HepG2 (cell line): ENCODE results near the gene MYO7B. TPM values are rescaled to one million over a fixed set of nuclear protein-coding genes. Genes with fewer than 3 reads are reported as not detected.
A peak's percentile ranks its signal among the peaks of the same experiment; 100 is the strongest.

Experiments used
- BCL6 ChIP-seq: IDR thresholded peaks from 2 replicates; pipeline ENCODE4 v1.6.1; 2016; ENCODE audit warnings: missing genetic modification reagents, missing compliant biosample characterization
- ELF1 ChIP-seq: sonication (generic); formaldehyde crosslinking; IDR thresholded peaks from 2 replicates; pipeline ENCODE4 v1.4.0; 2020; ENCODE audit warnings: missing genetic modification reagents
- KDM3A ChIP-seq: IDR thresholded peaks from 2 replicates; pipeline ENCODE4 v1.6.1; 2018; ENCODE audit warnings: low read depth, missing compliant biosample characterization
- KLF13 ChIP-seq: sonication (generic); formaldehyde crosslinking; IDR thresholded peaks from 2 replicates; pipeline ENCODE4 v1.4.0; 2020; ENCODE audit warnings: mild to moderate bottlenecking, missing genetic modification reagents
- PCBP1 ChIP-seq: fragments of 200-400 bp; formaldehyde crosslinking; IDR thresholded peaks from 2 replicates; pipeline ENCODE4 v1.6.1; 2017; ENCODE audit warnings: mild to moderate bottlenecking, low read depth, low read length, borderline replicate concordance
- RARG ChIP-seq: sonication (generic); formaldehyde crosslinking; IDR thresholded peaks from 2 replicates; pipeline ENCODE4 v1.4.0; 2020; ENCODE audit warnings: low read depth, mild to moderate bottlenecking, missing genetic modification reagents
- SMAD1 ChIP-seq: sonication (generic); formaldehyde crosslinking; IDR thresholded peaks from 2 replicates; pipeline ENCODE4 v1.4.0; 2020; ENCODE audit warnings: missing genetic modification reagents, low read depth, mild to moderate bottlenecking, borderline replicate concordance
- SUZ12 ChIP-seq: fragments of 150-350 bp; IDR thresholded peaks from 2 replicates; pipeline ENCODE4 v1.6.1; 2014; ENCODE audit warnings: low read depth, low read length
- ZFAT ChIP-seq: sonication (generic); formaldehyde crosslinking; conservative IDR thresholded peaks from 2 replicates; pipeline ENCODE4 v1.8.1; 2023; ENCODE audit warnings: missing genetic modification reagents, inconsistent platforms
- ZNF124 ChIP-seq: sonication (generic); formaldehyde crosslinking; IDR thresholded peaks from 2 replicates; pipeline ENCODE4 v1.4.0; 2020; ENCODE audit warnings: missing genetic modification reagents
- ZNF282 ChIP-seq: fragments of 450-650 bp; IDR thresholded peaks from 2 replicates; pipeline ENCODE4 v1.6.1; 2018; ENCODE audit not compliant: partially characterized antibody
- ZNF446 ChIP-seq: sonication (generic); formaldehyde crosslinking; IDR thresholded peaks from 2 replicates; pipeline ENCODE4 v1.5.0; 2020; ENCODE audit warnings: mild to moderate bottlenecking, missing genetic modification reagents
- ZNF468 ChIP-seq: sonication (generic); formaldehyde crosslinking; IDR thresholded peaks from 2 replicates; pipeline ENCODE4 v1.8.0; 2022; ENCODE audit warnings: mild to moderate bottlenecking, moderate library complexity, missing genetic modification reagents
- ZNF572 ChIP-seq: sonication (generic); formaldehyde crosslinking; IDR thresholded peaks from 2 replicates; pipeline ENCODE4 v1.5.1; 2020; ENCODE audit warnings: mild to moderate bottlenecking, missing genetic modification reagents
- ZNF720 ChIP-seq: sonication (generic); formaldehyde crosslinking; IDR thresholded peaks from 2 replicates; pipeline ENCODE4 v1.4.0; 2020; ENCODE audit warnings: missing genetic modification reagents
- polyA plus RNA-seq, 8 experiments: library from polyadenylated mRNA; depleted of rRNA in 3 of 8; stranded (reverse) in 7 of 8; unstranded in 1 of 8; fragments of >200 nt; fragmentation: Illumina TruSeq in 4 of 8; extraction: Trizol in 4 of 8; gene quantifications; 2 replicates each; pipeline versions ENCODE4 v1.2.1 to v1.2.3, GENCODE V29; 2011 to 2016; ENCODE audit warnings: low read depth in 4 of 8, missing spikeins in 1 of 8, mixed read lengths in 1 of 8; ENCODE audit not compliant: insufficient read depth in 1 of 8
- total RNA-seq, 5 experiments: library from RNA; depleted of rRNA; stranded (reverse); fragments of >200 nt; fragmentation: Illumina TruSeq; extraction: Trizol; gene quantifications; 2 replicates each; pipeline ENCODE4 v1.2.3, GENCODE V29; 2016; ENCODE audit warnings: low read depth in 1 of 5
- TF ChIP-seq, protein P1 (sequence below): sonication (generic); formaldehyde crosslinking; IDR thresholded peaks from 2 replicates; pipeline ENCODE4 v1.5.0; 2020; ENCODE audit warnings: missing genetic modification reagents, mild to moderate bottlenecking, borderline replicate concordance
- TF ChIP-seq, protein P2 (sequence below): sonication (generic); formaldehyde crosslinking; IDR thresholded peaks from 2 replicates; pipeline ENCODE4 v1.5.0; 2020; ENCODE audit warnings: mild to moderate bottlenecking, missing genetic modification reagents, borderline replicate concordance
- TF ChIP-seq, protein P3 (sequence below): sonication (generic); formaldehyde crosslinking; IDR thresholded peaks from 2 replicates; pipeline ENCODE4 v1.5.0; 2020; ENCODE audit warnings: mild to moderate bottlenecking, missing genetic modification reagents, moderate library complexity
- TF ChIP-seq, protein P4 (sequence below): sonication (generic); formaldehyde crosslinking; IDR thresholded peaks from 2 replicates; pipeline ENCODE4 v1.4.0; 2020; ENCODE audit warnings: missing genetic modification reagents
- TF ChIP-seq, protein P5 (sequence below): sonication (generic); formaldehyde crosslinking; IDR thresholded peaks from 2 replicates; pipeline ENCODE4 v1.5.1; 2020; ENCODE audit warnings: missing genetic modification reagents, mild to moderate bottlenecking, borderline replicate concordance

MYO7B gene
- total and polyA plus RNA-seq, 2 of the 13 experiments (the other 11 are each of a cell fraction or from before 2014, with no cell fraction given): not detected

DNA sequence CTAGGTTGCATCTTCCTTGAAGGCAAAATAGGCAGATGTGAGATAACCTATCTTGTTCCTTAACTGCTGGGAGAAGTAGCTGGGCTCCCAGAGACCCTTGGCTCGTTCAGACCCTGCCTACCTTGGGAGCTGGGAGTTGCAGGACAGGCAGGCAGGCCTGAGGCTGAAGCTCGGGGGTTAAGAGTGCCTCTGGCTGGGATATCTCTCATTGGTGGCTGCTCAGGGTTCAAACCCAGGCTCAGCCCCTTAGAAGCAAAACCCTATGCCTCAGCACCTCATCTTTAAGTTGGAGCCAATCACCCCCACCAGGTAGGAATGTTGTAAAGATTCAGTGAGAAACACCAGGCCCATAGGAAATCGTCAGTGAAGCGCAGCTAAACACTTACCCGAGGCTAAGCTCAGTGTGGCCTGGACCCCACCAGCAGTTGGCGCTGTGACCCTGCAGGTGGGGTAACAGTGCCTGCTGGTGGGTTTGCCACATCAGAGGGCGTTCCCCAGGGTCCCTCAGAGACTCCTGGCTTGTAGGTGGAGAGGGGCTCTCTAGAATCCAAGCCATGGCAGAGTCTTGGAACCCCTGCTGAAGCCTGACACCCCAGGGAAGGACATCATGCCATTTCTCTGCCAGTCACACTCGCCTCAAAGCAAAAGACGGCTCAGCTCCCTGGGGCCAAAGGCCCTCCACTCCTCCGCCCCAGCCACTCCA, 55.9 kb downstream of the MYO7B start (continued):
- TF ChIP-seq, protein P1, sequence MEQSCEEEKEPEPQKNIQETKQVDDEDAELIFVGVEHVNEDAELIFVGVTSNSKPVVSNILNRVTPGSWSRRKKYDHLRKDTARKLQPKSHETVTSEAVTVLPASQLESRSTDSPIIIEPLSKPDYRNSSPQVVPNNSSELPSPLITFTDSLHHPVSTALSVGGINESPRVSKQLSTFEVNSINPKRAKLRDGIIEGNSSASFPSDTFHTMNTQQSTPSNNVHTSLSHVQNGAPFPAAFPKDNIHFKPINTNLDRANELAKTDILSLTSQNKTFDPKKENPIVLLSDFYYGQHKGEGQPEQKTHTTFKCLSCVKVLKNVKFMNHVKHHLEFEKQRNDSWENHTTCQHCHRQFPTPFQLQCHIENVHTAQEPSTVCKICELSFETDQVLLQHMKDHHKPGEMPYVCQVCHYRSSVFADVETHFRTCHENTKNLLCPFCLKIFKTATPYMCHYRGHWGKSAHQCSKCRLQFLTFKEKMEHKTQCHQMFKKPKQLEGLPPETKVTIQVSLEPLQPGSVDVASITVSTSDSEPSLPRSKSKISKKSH: peak; percentile 25; the same call in 1 of the 2 replicates
- TF ChIP-seq ZFAT (CRISPR knock-in tag) (no peak), SUZ12 (no peak), ZNF572 (CRISPR knock-in tag) (peak; percentile 50; the same call in 1 of the 2 replicates), ZNF446 (CRISPR knock-in tag) (no peak), ZNF720 (no peak), BCL6 (CRISPR knock-in tag) (peak; percentile 51; the same call in 1 of the 2 replicates), ZNF124 (CRISPR knock-in tag) (0 out of 2 replicates have a peak, but pooled peaks have one; percentile 28), RARG (no peak), ZNF468 (no peak), ELF1 (CRISPR knock-in tag) (0 out of 2 replicates have a peak, but pooled peaks have one; percentile 20), ZNF282 (no peak), KLF13 (CRISPR knock-in tag) (no peak), SMAD1 (CRISPR knock-in tag) (0 out of 2 replicates have a peak, but pooled peaks have one; percentile 18), PCBP1 (no peak), KDM3A (CRISPR knock-in tag) (peak; percentile 41; the same call in 1 of the 2 replicates)
- TF ChIP-seq, protein P2, sequence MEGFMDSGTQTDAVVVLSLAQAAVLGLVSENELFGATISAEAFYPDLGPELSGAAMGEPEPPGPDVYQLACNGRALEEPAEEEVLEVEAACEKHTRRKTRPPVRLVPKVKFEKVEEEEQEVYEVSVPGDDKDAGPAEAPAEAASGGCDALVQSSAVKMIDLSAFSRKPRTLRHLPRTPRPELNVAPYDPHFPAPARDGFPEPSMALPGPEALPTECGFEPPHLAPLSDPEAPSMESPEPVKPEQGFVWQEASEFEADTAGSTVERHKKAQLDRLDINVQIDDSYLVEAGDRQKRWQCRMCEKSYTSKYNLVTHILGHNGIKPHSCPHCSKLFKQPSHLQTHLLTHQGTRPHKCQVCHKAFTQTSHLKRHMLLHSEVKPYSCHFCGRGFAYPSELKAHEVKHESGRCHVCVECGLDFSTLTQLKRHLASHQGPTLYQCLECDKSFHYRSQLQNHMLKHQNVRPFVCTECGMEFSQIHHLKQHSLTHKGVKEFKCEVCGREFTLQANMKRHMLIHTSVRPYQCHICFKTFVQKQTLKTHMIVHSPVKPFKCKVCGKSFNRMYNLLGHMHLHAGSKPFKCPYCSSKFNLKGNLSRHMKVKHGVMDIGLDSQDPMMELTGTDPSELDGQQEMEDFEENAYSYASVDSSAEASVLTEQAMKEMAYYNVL: 0 out of 2 replicates have a peak, but pooled peaks have one; percentile 42
- TF ChIP-seq, protein P3, sequence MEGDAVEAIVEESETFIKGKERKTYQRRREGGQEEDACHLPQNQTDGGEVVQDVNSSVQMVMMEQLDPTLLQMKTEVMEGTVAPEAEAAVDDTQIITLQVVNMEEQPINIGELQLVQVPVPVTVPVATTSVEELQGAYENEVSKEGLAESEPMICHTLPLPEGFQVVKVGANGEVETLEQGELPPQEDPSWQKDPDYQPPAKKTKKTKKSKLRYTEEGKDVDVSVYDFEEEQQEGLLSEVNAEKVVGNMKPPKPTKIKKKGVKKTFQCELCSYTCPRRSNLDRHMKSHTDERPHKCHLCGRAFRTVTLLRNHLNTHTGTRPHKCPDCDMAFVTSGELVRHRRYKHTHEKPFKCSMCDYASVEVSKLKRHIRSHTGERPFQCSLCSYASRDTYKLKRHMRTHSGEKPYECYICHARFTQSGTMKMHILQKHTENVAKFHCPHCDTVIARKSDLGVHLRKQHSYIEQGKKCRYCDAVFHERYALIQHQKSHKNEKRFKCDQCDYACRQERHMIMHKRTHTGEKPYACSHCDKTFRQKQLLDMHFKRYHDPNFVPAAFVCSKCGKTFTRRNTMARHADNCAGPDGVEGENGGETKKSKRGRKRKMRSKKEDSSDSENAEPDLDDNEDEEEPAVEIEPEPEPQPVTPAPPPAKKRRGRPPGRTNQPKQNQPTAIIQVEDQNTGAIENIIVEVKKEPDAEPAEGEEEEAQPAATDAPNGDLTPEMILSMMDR: peak; percentile 100
- TF ChIP-seq, protein P4, sequence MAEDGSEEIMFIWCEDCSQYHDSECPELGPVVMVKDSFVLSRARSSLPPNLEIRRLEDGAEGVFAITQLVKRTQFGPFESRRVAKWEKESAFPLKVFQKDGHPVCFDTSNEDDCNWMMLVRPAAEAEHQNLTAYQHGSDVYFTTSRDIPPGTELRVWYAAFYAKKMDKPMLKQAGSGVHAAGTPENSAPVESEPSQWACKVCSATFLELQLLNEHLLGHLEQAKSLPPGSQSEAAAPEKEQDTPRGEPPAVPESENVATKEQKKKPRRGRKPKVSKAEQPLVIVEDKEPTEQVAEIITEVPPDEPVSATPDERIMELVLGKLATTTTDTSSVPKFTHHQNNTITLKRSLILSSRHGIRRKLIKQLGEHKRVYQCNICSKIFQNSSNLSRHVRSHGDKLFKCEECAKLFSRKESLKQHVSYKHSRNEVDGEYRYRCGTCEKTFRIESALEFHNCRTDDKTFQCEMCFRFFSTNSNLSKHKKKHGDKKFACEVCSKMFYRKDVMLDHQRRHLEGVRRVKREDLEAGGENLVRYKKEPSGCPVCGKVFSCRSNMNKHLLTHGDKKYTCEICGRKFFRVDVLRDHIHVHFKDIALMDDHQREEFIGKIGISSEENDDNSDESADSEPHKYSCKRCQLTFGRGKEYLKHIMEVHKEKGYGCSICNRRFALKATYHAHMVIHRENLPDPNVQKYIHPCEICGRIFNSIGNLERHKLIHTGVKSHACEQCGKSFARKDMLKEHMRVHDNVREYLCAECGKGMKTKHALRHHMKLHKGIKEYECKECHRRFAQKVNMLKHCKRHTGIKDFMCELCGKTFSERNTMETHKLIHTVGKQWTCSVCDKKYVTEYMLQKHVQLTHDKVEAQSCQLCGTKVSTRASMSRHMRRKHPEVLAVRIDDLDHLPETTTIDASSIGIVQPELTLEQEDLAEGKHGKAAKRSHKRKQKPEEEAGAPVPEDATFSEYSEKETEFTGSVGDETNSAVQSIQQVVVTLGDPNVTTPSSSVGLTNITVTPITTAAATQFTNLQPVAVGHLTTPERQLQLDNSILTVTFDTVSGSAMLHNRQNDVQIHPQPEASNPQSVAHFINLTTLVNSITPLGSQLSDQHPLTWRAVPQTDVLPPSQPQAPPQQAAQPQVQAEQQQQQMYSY: no peak
- TF ChIP-seq, protein P5, sequence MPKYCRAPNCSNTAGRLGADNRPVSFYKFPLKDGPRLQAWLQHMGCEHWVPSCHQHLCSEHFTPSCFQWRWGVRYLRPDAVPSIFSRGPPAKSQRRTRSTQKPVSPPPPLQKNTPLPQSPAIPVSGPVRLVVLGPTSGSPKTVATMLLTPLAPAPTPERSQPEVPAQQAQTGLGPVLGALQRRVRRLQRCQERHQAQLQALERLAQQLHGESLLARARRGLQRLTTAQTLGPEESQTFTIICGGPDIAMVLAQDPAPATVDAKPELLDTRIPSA: no peak
